Measurements from ENCODE around the gene CREB1.

DNA sequence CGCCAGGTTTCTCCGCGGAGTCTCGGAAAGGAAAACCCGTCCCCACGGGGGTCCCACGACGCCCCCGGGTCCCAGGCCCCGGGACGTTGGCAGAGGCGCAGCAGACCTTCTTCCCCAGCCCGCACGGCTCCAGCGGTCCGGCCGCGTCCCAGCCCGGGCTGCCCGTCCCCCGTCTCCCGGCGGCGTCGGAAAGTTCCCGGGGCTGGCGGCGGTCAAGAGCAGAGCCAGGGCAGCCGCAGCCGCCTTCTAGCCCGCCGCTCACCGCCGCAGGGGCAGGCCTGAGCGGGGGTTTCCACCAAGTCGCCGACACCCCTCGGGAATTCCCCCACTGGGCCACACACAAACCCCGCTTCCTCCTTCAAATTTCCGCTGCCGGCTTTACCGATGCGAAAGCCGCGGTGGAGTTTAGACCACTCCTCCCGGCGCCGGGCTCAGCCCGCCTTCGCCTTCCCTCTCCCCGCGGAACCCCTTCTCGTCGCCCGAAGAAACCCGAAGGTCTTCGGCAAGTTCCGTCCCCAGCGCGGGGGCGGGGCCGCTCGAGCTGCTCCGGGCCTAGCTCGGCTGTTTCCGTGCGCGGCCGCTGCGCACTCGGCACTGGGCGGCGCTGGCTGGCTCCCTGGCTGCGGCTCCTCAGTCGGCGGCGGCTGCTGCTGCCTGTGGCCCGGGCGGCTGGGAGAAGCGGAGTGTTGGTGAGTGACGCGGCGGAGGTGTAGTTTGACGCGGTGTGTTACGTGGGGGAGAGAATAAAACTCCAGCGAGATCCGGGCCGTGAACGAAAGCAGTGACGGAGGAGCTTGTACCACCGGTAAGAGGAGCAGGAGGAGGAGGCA is at the start of gene CREB1:
- TF ChIP-seq, protein P1, sequence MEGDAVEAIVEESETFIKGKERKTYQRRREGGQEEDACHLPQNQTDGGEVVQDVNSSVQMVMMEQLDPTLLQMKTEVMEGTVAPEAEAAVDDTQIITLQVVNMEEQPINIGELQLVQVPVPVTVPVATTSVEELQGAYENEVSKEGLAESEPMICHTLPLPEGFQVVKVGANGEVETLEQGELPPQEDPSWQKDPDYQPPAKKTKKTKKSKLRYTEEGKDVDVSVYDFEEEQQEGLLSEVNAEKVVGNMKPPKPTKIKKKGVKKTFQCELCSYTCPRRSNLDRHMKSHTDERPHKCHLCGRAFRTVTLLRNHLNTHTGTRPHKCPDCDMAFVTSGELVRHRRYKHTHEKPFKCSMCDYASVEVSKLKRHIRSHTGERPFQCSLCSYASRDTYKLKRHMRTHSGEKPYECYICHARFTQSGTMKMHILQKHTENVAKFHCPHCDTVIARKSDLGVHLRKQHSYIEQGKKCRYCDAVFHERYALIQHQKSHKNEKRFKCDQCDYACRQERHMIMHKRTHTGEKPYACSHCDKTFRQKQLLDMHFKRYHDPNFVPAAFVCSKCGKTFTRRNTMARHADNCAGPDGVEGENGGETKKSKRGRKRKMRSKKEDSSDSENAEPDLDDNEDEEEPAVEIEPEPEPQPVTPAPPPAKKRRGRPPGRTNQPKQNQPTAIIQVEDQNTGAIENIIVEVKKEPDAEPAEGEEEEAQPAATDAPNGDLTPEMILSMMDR (IDR thresholded peaks at IDR 0.05; ENCODE audit: insufficient read depth, low read length) = no peak
- TF ChIP-seq, protein P2, sequence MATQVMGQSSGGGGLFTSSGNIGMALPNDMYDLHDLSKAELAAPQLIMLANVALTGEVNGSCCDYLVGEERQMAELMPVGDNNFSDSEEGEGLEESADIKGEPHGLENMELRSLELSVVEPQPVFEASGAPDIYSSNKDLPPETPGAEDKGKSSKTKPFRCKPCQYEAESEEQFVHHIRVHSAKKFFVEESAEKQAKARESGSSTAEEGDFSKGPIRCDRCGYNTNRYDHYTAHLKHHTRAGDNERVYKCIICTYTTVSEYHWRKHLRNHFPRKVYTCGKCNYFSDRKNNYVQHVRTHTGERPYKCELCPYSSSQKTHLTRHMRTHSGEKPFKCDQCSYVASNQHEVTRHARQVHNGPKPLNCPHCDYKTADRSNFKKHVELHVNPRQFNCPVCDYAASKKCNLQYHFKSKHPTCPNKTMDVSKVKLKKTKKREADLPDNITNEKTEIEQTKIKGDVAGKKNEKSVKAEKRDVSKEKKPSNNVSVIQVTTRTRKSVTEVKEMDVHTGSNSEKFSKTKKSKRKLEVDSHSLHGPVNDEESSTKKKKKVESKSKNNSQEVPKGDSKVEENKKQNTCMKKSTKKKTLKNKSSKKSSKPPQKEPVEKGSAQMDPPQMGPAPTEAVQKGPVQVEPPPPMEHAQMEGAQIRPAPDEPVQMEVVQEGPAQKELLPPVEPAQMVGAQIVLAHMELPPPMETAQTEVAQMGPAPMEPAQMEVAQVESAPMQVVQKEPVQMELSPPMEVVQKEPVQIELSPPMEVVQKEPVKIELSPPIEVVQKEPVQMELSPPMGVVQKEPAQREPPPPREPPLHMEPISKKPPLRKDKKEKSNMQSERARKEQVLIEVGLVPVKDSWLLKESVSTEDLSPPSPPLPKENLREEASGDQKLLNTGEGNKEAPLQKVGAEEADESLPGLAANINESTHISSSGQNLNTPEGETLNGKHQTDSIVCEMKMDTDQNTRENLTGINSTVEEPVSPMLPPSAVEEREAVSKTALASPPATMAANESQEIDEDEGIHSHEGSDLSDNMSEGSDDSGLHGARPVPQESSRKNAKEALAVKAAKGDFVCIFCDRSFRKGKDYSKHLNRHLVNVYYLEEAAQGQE (IDR thresholded peaks at IDR 0.05; ENCODE audit: insufficient replicate concordance, low read depth) = peak; percentile 34
